Activated CD4-positive, alpha-beta T cell treated with anti-CD3 and anti-CD28 coated beads, Interleukin-2, amount 10 ng/mL, durations not matched to agents 24 days and 14 days (primary cell): ENCODE results near the gene CDH8. TPM values are rescaled to one million over a fixed set of nuclear protein-coding genes. Genes with fewer than 3 reads are reported as not detected.
"Not testable (repeated sequence)": the region's sequence is repeated elsewhere in the genome, so short reads cannot be mapped to it uniquely, and the experiment has no call there.

Experiments
- DNase-seq: peaks from one replicate; pipeline ENCODE4 v3.0.0; 2022
- H3K27ac Mint-ChIP-seq: one replicate; pipeline ENCODE4 v1.8.0; 2022; ENCODE audit warnings: mild to moderate bottlenecking, mixed read lengths
- H3K27me3 Mint-ChIP-seq: one replicate; pipeline ENCODE4 v1.8.0; 2022; ENCODE audit warnings: mixed read lengths
- H3K36me3 Mint-ChIP-seq: one replicate; pipeline ENCODE4 v1.8.0; 2022; ENCODE audit warnings: low read depth, mild to moderate bottlenecking, mixed read lengths
- H3K4me1 Mint-ChIP-seq: one replicate; pipeline ENCODE4 v1.8.0; 2021; ENCODE audit warnings: mixed read lengths
- H3K4me3 Mint-ChIP-seq: one replicate; pipeline ENCODE4 v1.8.0; 2022; ENCODE audit warnings: mild to moderate bottlenecking, moderate library complexity, mixed read lengths
- H3K9me3 Mint-ChIP-seq: one replicate; pipeline ENCODE4 v1.8.0; 2021; ENCODE audit warnings: mixed read lengths
- intact Hi-C: fragments of 100-400 bp; cut with micrococcal nuclease; formaldehyde crosslinking; loops from one replicate; pipeline ENCODE4 v1.15.1; 2023
- total RNA-seq: library from RNA; stranded (reverse); gene quantifications from 2 replicates; pipeline ENCODE4 v1.2.3, GENCODE V29; 2022

CDH8 gene
- total RNA-seq, 1 donor from 2014 or later: 0.70 TPM

DNA sequence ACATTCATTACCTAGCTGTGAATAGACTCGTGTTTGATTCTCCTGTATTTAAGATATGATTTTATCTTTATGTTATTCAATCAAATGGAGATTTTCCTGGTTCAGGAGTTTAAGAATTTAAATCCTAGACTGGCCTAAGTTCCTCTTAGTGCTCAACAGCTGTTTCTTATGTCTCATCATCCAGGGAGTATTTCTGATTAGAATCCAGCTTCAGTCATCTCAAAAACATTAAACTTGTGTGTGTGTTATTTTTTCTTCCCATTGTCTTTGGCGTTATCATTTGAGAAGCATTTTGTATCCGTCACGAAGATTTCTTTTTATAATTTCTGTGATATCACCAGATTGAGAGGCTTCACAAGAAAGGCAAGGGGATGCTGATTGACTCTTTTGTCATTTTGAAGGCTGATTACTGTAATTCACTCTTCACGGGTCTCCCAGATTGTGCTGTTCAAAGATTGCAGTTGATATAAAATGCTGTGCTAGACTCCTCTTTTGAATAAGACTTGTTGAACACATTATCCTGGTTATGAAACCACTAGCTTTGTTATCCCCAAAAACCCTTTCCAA lies 204.8 kb downstream of the CDH8 start:
- Mint-ChIP-seq H3K27ac (no peak overlapping the region), H3K36me3 (no peaks in the 10 kb centered on the region), H3K27me3 (no peaks in the 10 kb centered on the region), H3K9me3 (peaks cover 12% of the 10 kb centered on the region), H3K4me1 (no peaks in the 10 kb centered on the region), H3K4me3 (no peak overlapping the region)
- no peak for DNase-seq
- intact Hi-C loops: no loop called here

DNA sequence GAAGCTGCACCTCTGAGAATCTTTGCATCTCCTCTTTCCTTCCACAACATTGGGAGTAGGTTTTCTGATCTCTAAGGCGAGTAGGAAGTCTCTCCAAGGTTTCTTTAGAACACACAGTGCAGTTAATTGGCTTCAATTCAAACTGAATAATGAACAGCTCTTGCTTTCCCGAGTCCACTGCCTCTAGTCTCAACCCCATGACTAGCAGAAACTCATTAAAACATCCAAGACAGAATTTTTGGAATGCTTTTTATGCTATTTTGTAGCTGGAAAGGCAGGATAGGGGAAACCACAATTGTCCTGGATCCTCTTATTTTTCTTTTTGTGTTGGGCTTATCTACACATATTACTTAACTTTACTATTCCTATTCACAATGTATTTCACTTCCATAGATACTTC lies 206.6 kb downstream of the CDH8 start:
- no peaks in the 10 kb centered on the region for H3K27me3 Mint-ChIP-seq
- DNase-seq: no peak
- H3K4me1 Mint-ChIP-seq: no peaks in the 10 kb centered on the region
- H3K27ac Mint-ChIP-seq: no peak overlapping the region
- H3K9me3 Mint-ChIP-seq: peaks cover 12% of the 10 kb centered on the region
- intact Hi-C loops: no loop called here
- no peaks in the 10 kb centered on the region for H3K36me3 Mint-ChIP-seq
- H3K4me3 Mint-ChIP-seq: no peak overlapping the region

DNA sequence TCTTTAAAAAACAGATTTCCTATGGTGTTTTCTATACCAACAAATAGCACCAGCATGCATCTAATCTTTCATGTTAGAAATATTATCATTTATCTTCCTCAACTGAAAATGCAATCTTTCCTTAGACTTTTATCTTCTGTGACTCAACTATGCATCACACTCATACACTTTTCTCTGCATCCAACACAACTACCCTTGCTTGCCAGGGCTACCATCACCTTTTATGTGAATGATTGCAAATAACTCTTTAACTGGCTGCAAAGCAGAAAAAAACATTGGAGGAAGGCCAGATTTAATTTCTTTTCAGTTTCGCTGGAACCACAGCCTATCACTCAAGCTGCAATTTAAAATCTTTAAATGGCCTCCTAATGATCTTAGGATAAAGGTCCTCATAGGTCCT lies 212.9 kb downstream of the CDH8 start:
- intact Hi-C loops: no loop called here

DNA sequence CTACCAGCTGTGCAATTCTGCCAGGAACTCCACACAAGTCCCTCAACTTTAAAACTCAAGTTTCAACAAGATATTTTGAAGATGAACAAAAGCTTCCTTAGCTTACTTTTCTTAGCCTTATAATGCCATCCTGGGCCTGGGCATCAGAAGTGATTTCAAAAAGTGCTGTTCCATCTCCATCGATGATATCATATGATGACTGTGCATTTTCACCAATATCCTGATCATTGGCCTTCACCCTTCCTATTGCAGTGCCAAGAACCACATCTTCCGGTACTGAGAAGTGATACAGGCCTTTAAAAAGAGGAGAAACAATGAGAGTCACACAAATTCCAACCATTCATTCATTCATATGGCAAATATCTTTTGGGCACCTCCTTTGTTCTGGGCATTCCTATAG lies 215.4 kb downstream of the CDH8 start:
- H3K27ac Mint-ChIP-seq: no peak overlapping the region
- H3K9me3 Mint-ChIP-seq: no peaks in the 10 kb centered on the region
- intact Hi-C loops: no loop called here

More for the DNA sequence above, 212.9 kb downstream of the CDH8 start:
- no peak for DNase-seq
- no peaks in the 10 kb centered on the region for H3K9me3 Mint-ChIP-seq
- H3K36me3 Mint-ChIP-seq: no peaks in the 10 kb centered on the region
- no peaks in the 10 kb centered on the region for H3K27me3 Mint-ChIP-seq
- H3K27ac Mint-ChIP-seq: no peak overlapping the region
- no peak overlapping the region for H3K4me3 Mint-ChIP-seq
- no peaks in the 10 kb centered on the region for H3K4me1 Mint-ChIP-seq

DNA sequence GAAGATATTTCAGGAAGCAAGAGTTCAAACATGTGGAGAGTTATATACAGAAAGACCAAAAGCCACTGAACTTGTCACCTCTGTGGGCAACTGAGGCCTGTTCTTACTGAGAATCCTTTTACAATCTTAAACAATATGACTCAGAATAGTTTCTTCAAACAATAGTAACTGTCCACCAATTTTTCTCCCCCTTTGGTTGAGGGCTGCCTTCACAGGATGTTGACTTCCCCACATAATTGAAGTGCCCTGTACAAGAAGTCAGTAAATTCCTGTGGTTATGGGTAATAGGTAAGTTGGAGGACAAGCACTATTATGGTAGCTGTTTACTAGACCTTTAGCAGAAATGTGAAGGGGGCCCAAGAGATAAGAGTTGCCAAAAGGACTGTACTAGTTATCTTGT lies 215.8 kb downstream of the CDH8 start:
- Mint-ChIP-seq H3K27ac (no peak overlapping the region), H3K4me1 (no peaks in the 10 kb centered on the region), H3K27me3 (no peaks in the 10 kb centered on the region), H3K36me3 (no peaks in the 10 kb centered on the region), H3K4me3 (no peak overlapping the region), H3K9me3 (no peaks in the 10 kb centered on the region)
- intact Hi-C loops: no loop called here
- DNase-seq: no peak

More for the DNA sequence above, 215.4 kb downstream of the CDH8 start:
- Mint-ChIP-seq H3K27me3 (no peaks in the 10 kb centered on the region), H3K4me1 (no peaks in the 10 kb centered on the region), H3K4me3 (no peak overlapping the region), H3K36me3 (no peaks in the 10 kb centered on the region)
- no peak for DNase-seq

DNA sequence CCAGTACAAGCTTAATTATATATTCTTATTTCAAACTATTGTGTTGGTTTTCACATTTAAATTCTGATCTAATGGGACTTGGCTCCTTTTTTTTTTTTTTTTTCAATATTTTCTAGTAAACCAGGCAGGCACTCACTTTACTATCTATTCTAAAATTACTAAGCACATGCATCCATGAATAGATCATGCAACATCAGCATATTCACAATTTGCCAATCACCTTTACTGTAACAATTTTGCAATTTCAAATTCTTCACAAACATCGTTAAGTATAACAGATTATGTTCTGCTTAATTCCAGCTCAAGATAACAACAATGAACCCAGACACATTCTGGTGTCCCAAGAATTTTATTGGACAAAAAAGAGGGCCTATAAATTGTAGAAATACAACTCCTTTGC lies 217.4 kb downstream of the CDH8 start:
- H3K4me3 Mint-ChIP-seq: no peak overlapping the region
- no peaks in the 10 kb centered on the region for H3K36me3 Mint-ChIP-seq
- intact Hi-C loops: no loop called here
- no peaks in the 10 kb centered on the region for H3K9me3 Mint-ChIP-seq
- H3K4me1 Mint-ChIP-seq: no peaks in the 10 kb centered on the region
- H3K27ac Mint-ChIP-seq: no peak overlapping the region
- no peak for DNase-seq
- no peaks in the 10 kb centered on the region for H3K27me3 Mint-ChIP-seq

DNA sequence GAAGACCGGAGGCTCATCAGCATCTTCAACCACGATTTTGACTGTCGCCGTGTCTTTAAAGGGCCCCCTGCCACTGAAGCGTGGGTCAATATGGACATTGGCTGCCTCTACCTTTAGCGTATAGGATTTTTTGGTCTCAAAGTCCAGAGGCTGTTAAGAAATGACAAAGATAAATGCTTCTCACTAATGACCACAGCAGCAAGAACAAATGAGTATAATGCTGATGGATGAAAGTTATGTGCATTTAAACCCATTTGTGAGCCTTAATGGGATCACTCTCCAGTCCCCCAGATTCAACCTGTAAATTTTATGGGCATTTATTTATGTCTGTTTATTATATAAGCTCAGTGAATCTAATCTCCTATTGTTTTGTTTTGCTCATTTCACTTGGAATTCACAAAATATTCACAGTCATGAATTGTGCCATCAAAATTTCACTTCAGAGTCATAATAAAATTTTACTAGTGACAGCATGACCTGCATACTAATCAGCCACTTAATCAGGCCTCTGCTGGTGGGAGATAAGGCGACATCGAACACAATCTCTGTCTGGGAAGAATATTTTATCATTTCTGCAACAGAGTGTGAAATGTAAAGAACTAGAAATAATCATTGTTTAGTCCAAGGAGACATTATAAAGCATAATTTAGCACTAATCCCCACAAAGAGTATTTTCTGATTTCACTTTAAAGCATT lies 218.5 kb downstream of the CDH8 start:
- H3K9me3 Mint-ChIP-seq: no peaks in the 10 kb centered on the region
- no peaks in the 10 kb centered on the region for H3K36me3 Mint-ChIP-seq
- no peaks in the 10 kb centered on the region for H3K4me1 Mint-ChIP-seq
- no peaks in the 10 kb centered on the region for H3K27me3 Mint-ChIP-seq
- DNase-seq: no peak
- no peak overlapping the region for H3K27ac Mint-ChIP-seq
- H3K4me3 Mint-ChIP-seq: no peak overlapping the region
- intact Hi-C loops: no loop called here

DNA sequence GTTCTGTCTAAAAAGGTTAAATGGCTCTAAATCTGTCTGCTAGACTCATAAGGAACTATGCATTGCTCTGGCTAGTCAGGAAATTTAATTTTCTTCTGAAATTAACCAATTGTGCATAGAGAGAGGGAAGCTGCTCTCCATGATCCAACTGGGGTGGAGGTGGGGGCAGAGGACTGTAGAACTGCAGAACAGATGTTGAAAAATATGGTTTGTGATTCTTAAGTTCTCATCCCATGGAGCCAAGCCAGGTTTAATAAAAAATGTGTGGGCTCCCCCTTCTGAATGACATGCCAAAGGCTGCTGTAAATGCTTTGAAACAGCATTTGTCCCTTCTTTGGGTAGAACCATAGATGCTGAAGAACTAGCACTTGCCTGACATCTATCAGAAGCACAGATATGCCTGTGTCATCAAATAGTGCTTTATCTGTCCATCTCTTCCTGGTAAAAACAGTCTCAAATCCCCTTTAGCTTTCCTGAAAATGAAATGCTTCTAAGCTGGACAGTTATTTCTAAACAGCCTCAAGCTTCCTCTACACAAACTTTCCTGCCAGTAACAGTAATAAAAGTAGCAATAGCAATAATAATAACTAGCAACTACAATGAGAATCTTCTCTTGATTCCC lies 221.4 kb downstream of the CDH8 start:
- Mint-ChIP-seq H3K4me3 (no peak overlapping the region), H3K9me3 (no peaks in the 10 kb centered on the region), H3K27ac (no peak overlapping the region), H3K36me3 (no peaks in the 10 kb centered on the region), H3K4me1 (no peaks in the 10 kb centered on the region), H3K27me3 (no peaks in the 10 kb centered on the region)
- intact Hi-C loops: no loop called here
- DNase-seq: no peak

DNA sequence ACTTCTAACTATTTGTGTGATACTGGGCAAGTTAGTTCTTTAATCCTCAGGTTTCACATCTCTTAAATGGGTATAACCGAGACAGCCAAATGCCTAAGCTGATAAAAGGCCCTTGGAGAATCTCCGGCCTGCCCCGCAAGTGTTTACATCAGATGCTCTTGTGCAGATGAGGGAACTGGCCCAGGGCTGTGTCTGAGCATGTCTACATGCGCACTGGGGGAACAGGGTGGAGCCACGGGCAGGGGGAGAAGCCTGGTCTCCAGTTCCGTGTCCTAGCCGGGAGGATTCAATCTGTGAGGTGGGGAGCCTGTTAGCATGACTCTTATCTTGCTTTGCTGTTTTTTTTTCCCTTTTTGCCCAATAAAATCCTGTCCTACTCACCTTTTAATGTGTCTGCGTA lies 222.9 kb downstream of the CDH8 start:
- DNase-seq: no peak
- Mint-ChIP-seq H3K27ac (no peak overlapping the region), H3K4me1 (no peaks in the 10 kb centered on the region), H3K27me3 (no peaks in the 10 kb centered on the region), H3K4me3 (no peak overlapping the region), H3K36me3 (no peaks in the 10 kb centered on the region), H3K9me3 (no peaks in the 10 kb centered on the region)
- intact Hi-C loops: no loop called here

DNA sequence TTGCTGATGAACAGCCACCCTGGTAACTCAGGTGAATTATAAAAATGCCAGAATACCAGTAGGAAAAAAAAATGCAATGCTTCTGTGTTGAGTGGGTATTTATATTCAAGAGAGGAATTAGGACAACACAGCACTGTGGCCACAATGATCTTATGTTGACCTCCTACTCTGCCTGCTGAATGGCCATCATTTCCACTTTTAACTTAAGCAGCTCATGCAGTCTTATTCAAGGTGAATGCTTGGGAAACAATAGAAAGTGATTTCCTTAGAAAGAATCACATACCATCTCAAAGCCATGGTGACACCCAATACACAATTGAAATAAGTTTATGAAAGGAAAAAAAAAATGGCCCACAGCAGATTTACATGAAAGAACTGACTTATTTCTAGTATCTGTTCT lies 224.0 kb downstream of the CDH8 start:
- H3K27me3 Mint-ChIP-seq: no peaks in the 10 kb centered on the region
- no peak overlapping the region for H3K4me3 Mint-ChIP-seq
- DNase-seq: no peak
- intact Hi-C loops: no loop called here
- H3K27ac Mint-ChIP-seq: no peak overlapping the region
- no peaks in the 10 kb centered on the region for H3K36me3 Mint-ChIP-seq
- no peaks in the 10 kb centered on the region for H3K9me3 Mint-ChIP-seq
- H3K4me1 Mint-ChIP-seq: no peaks in the 10 kb centered on the region

DNA sequence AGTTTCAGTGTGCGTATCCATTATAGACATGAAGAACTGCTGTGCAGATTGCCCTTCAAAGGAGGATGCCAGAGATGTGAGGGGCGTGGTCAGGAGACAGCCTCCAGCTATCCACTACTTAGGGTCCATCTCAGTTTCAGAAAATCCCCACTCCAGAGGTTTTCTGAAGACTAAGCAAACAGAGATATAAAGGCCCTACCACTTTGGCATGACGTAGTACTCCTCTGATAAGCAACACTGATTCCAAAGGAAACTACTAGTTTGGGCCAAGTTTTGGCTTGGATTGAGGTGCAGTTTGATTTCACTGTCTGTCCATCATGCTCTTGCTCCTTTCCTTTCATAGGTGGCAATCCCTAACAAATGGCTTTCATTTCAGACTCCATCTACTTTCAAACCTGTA lies 228.7 kb downstream of the CDH8 start:
- no peaks in the 10 kb centered on the region for H3K27me3 Mint-ChIP-seq
- no peaks in the 10 kb centered on the region for H3K36me3 Mint-ChIP-seq
- no peak for DNase-seq
- no peak overlapping the region for H3K4me3 Mint-ChIP-seq
- no peaks in the 10 kb centered on the region for H3K9me3 Mint-ChIP-seq
- intact Hi-C loops: no loop called here
- no peak overlapping the region for H3K27ac Mint-ChIP-seq
- H3K4me1 Mint-ChIP-seq: no peaks in the 10 kb centered on the region

DNA sequence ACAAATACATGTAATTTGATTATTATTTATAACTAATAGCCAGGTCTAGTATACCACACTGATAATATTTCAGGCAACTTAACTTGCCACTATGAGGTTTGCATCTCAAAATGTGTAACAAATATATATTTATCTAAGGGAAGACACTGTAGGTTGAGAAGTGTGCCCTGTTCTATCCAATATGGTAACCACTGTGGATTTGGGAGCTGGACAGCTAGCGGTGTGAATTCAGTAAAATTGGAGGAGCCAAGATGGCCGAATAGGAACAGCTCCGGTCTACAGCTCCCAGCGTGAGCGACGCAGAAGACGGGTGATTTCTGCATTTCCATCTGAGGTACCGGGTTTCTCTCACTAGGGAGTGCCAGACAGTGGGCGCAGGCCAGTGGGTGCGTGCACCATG lies 235.0 kb downstream of the CDH8 start:
- H3K27ac Mint-ChIP-seq, H3K36me3 Mint-ChIP-seq, H3K27me3 Mint-ChIP-seq, H3K4me1 Mint-ChIP-seq, DNase-seq, H3K4me3 Mint-ChIP-seq, H3K9me3 Mint-ChIP-seq, intact Hi-C loops: not testable (repeated sequence)

DNA sequence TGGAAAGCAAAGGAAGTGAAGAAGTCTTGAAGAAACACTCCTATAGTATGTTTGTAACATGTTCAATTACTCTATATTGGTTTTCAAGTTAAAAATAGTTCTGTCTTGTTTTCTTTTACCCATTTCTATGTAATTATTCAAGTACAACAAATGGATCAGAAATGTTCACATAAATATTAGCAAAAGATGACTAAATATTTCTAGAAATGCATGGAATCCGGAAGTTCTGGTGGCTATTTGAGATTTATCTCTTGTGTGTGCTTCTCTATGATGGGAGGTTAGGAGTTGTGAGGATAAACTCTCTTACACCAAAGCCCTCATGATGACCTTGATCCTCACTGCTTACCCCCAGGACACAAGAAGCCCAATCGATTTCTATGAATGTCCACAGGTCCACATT lies 237.5 kb downstream of the CDH8 start:
- intact Hi-C loops: no loop called here
- Mint-ChIP-seq H3K27me3 (no peaks in the 10 kb centered on the region), H3K36me3 (no peaks in the 10 kb centered on the region), H3K27ac (no peak overlapping the region), H3K9me3 (peaks cover 10% of the 10 kb centered on the region), H3K4me3 (no peak overlapping the region), H3K4me1 (no peaks in the 10 kb centered on the region)
- DNase-seq: no peak

DNA sequence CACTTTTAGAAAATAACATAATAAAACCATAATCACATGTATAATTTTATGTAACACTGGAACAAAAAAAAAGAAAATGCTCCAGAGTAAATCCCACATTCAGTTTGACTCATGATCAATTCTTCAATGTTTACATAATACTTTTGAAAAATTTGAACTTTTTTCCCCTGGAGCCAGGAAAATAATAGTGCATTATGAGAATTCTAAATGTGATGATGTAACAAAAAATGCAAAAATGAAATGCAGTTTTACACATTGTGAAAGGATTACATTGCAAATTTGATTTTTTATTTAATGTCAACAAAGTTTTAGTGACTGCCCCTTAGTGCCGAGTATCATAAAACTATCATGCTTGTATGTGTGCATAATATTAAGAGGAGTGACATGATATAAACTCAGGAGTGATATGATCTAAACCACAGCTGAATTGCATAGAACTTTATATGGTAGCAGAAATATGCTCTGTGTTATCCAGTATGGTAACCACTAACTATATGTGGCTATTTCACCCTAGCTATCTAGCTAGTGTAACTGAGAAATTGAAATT lies 238.2 kb downstream of the CDH8 start:
- H3K27me3 Mint-ChIP-seq: no peaks in the 10 kb centered on the region
- H3K36me3 Mint-ChIP-seq: no peaks in the 10 kb centered on the region
- intact Hi-C loops: no loop called here
- no peak overlapping the region for H3K27ac Mint-ChIP-seq
- H3K4me3 Mint-ChIP-seq: no peak overlapping the region
- DNase-seq: no peak
- H3K4me1 Mint-ChIP-seq: no peaks in the 10 kb centered on the region
- H3K9me3 Mint-ChIP-seq: peaks cover 10% of the 10 kb centered on the region
